ENCODE data around the gene COMTD1. TPM values are rescaled to one million over a fixed set of nuclear protein-coding genes. Genes with fewer than 3 reads are reported as not detected.

The COMTD1 gene
- total and polyA plus RNA-seq, 2 of the 13 experiments (the other 11 are each of a cell fraction or from before 2014, with no cell fraction given) = 11.8 to 18.4 TPM

- Histone ChIP-seq H3K4me3 (replicated peaks in 1 of 3; ENCODE audit: insufficient read depth in 1 of 3, low read depth in 2 of 3, low read length in 3 of 3) (peak overlapping the region; percentile 80 to 91 (median 90)), H3K36me3 (replicated peaks in 1 of 2; ENCODE audit: control insufficient read depth in 1 of 2, insufficient read depth in 2 of 2, low read length in 2 of 2) (peaks cover 6 to 42% of the 10 kb centered on the region in 2 experiments), H4K20me1 (ENCODE audit: insufficient read depth, low read length) (peaks cover 27% of the 10 kb centered on the region), H3K9ac (ENCODE audit: insufficient read depth, low read depth, low read length) (peak overlapping the region; percentile 96), H3K27ac (ENCODE audit: extremely low read length, insufficient read depth, low read length) (no peak overlapping the region), H3K79me2 (ENCODE audit: insufficient read depth, low read length) (peaks cover 56% of the 10 kb centered on the region), H2AFZ (ENCODE audit: low read length) (no peak overlapping the region), H3K4me2 (ENCODE audit: low read depth, low read length) (peak overlapping the region; percentile 80), H3K27me3 (ENCODE audit: control insufficient read depth in 1 of 2, insufficient read depth in 2 of 2, low read length in 2 of 2) (no peaks in the 10 kb centered on the region; a peak in 1 of 5 replicates), H3K4me1 (ENCODE audit: insufficient read depth, low read length) (peaks cover 82% of the 10 kb centered on the region), H3K9me3 (ENCODE audit: low read length) (no peaks in the 10 kb centered on the region)
- in situ Hi-C loops (cut with HindIII; ENCODE audit: extremely low pct_ligation_motif_present, low pct_unique_long_range_greater_than_20kb) (no loop called here), intact Hi-C loops (cut with micrococcal nuclease; ENCODE audit: unreplicated experiment) (no loop called here)
- ATAC-seq (no peak), DNase-seq (ENCODE audit: low spot score) (no peak), FAIRE-seq (no peak)
- BruUV-seq (replicated peaks) = no TSS peak
- 83% methylated on average over 6 of the region's 6 CpGs for WGBS (ENCODE audit: low lambda C conversion rate)
- ChIA-PET CTCF (ENCODE audit: low intra/inter-chr PET ratio, low total read pairs) (no interaction called here), POLR2A (interaction anchor here (2.8 to 4.8 kb wide), 2 partner anchors 13 to 14 kb away, joined by 11 to 55 read pairs; no protein-coding TSS in a partner anchor)
- TF ChIP-seq NCOA5 (CRISPR knock-in tag; IDR thresholded peaks at IDR 0.05) (no peak), THYN1 (CRISPR knock-in tag; IDR thresholded peaks at IDR 0.05; ENCODE audit: borderline replicate concordance, low read depth) (no peak), SRSF1 (optimal IDR thresholded peaks at IDR 0.05; ENCODE audit: low read depth, low read length) (no peak), RARG (CRISPR knock-in tag; IDR thresholded peaks at IDR 0.05; ENCODE audit: low read depth) (no peak), ZNF142 (CRISPR knock-in tag; IDR thresholded peaks at IDR 0.05) (no peak), ZNF251 (CRISPR knock-in tag; IDR thresholded peaks at IDR 0.05) (no peak), ZNF646 (CRISPR knock-in tag; IDR thresholded peaks at IDR 0.05) (no peak)
Measured at GRCh38 chr10:75212343-75212742, 23.4 kb downstream of the COMTD1 start.
